ENCODE data around the gene LIMS2. TPM values are rescaled to one million over a fixed set of nuclear protein-coding genes. Genes with fewer than 3 reads are reported as not detected.

LIMS2 gene
- total RNA-seq, 3 donors from 2014 or later: 9.5 to 27.9 (median 19.4) TPM

GRCh38 chr2:127626917-127627739 lies 48.2 kb downstream of the LIMS2 start:
- intact Hi-C loops (cut with DNase I; ENCODE audit: low total_unique reads): loop anchor here (5.0 kb wide), 1 partner anchor 335 kb away; the partner anchor contains the start of gene ERCC3
- no peak for DNase-seq (ENCODE audit: low spot score in 2 of 2)

GRCh38 chr2:127626175-127626574 lies 49.2 kb downstream of the LIMS2 start:
- TF ChIP-seq CTCF (IDR thresholded peaks at IDR 0.05) (no peak), POLR2A (IDR thresholded peaks at IDR 0.05) (no peak), POLR2AphosphoS5 (IDR thresholded peaks at IDR 0.05) (no peak)
- Histone ChIP-seq H3K9me3 (no peaks in the 10 kb centered on the region), H3K4me1 (no peaks in the 10 kb centered on the region), H3K27me3 (no peaks in the 10 kb centered on the region), H3K27ac (no peak overlapping the region), H3K36me3 (no peaks in the 10 kb centered on the region), H3K4me3 (no peak overlapping the region)
- intact Hi-C loops (cut with DNase I; ENCODE audit: low total_unique reads): loop anchor here (5.0 kb wide), 1 partner anchor 334 kb away; the partner anchor contains the start of gene ERCC3
- no peak for DNase-seq (ENCODE audit: low spot score in 2 of 2)

More at GRCh38 chr2:127626917-127627739, 48.2 kb downstream of the LIMS2 start:
- Histone ChIP-seq H3K4me3 (no peak overlapping the region), H3K4me1 (no peaks in the 10 kb centered on the region), H3K9me3 (no peaks in the 10 kb centered on the region), H3K27ac (no peak overlapping the region), H3K27me3 (no peaks in the 10 kb centered on the region), H3K36me3 (no peaks in the 10 kb centered on the region)
- TF ChIP-seq CTCF (IDR thresholded peaks at IDR 0.05) (no peak), POLR2AphosphoS5 (IDR thresholded peaks at IDR 0.05) (no peak), POLR2A (IDR thresholded peaks at IDR 0.05) (no peak)

- no peaks in the 10 kb centered on the region for H3K9me3 ChIP-seq
- TF ChIP-seq CTCF (IDR thresholded peaks at IDR 0.05): no peak
- TF ChIP-seq POLR2AphosphoS5 (IDR thresholded peaks at IDR 0.05): no peak
- TF ChIP-seq POLR2A (IDR thresholded peaks at IDR 0.05): no peak
- no peak overlapping the region for H3K4me3 ChIP-seq
- no peak for DNase-seq (ENCODE audit: low spot score in 2 of 2)
- no peak overlapping the region for H3K27ac ChIP-seq
- H3K27me3 ChIP-seq: no peaks in the 10 kb centered on the region
- intact Hi-C loops (cut with DNase I; ENCODE audit: low total_unique reads): loop anchor here (5.0 kb wide), 1 partner anchor 333 kb away; the partner anchor contains the start of gene ERCC3
- no peaks in the 10 kb centered on the region for H3K36me3 ChIP-seq
- no peaks in the 10 kb centered on the region for H3K4me1 ChIP-seq
Observed at GRCh38 chr2:127625572-127625951, 49.8 kb downstream of the LIMS2 start.

- no peaks in the 10 kb centered on the region for H3K9me3 ChIP-seq
- H3K27me3 ChIP-seq: no peaks in the 10 kb centered on the region
- TF ChIP-seq POLR2AphosphoS5 (IDR thresholded peaks at IDR 0.05): no peak
- no peak for TF ChIP-seq CTCF (IDR thresholded peaks at IDR 0.05)
- TF ChIP-seq POLR2A (IDR thresholded peaks at IDR 0.05): no peak
- no peak for DNase-seq (ENCODE audit: low spot score in 2 of 2)
- no peak overlapping the region for H3K27ac ChIP-seq
- intact Hi-C loops (cut with DNase I; ENCODE audit: low total_unique reads): loop anchor here (5.0 kb wide), 1 partner anchor 333 kb away; the partner anchor contains the start of gene ERCC3
- no peak overlapping the region for H3K4me3 ChIP-seq
- H3K36me3 ChIP-seq: no peaks in the 10 kb centered on the region
- no peaks in the 10 kb centered on the region for H3K4me1 ChIP-seq
Observed at GRCh38 chr2:127624756-127625571, 50.4 kb downstream of the LIMS2 start.

All from breast epithelium (tissue), 4 donors.